Upper lobe of right lung (tissue), 1 donor: ENCODE measurements around the gene AMER3. TPM values are rescaled to one million over a fixed set of nuclear protein-coding genes. Genes with fewer than 3 reads are reported as not detected.

Experiments
- ATAC-seq: fragments of 200-7000 bp; cut with Tn5 transposase; one replicate; pipeline ENCODE4 v1.9.1; 2020; ENCODE audit warnings: mild to moderate bottlenecking, moderate library complexity
- DNase-seq: peaks from one replicate; pipeline ENCODE4 v3.0.0-alpha.2; 2020
- H3K27ac ChIP-seq: fragments of 200-600 bp; one replicate; pipeline ENCODE4 v1.8.0; 2022
- H3K27me3 ChIP-seq: fragments of 200-600 bp; one replicate; pipeline ENCODE4 v1.8.0; 2022; ENCODE audit warnings: mild to moderate bottlenecking
- H3K36me3 ChIP-seq: fragments of 200-600 bp; one replicate; pipeline ENCODE4 v1.8.0; 2022
- H3K4me1 ChIP-seq: fragments of 200-600 bp; one replicate; pipeline ENCODE4 v1.8.0; 2022
- H3K4me3 ChIP-seq: fragments of 200-600 bp; one replicate; pipeline ENCODE4 v1.8.0; 2022; ENCODE audit warnings: mild to moderate bottlenecking
- H3K9me3 ChIP-seq: fragments of 200-600 bp; one replicate; pipeline ENCODE4 v1.8.0; 2022
- CTCF ChIP-seq: fragments of 200-600 bp; IDR thresholded peaks from one replicate; pipeline ENCODE4 v1.8.0; 2022; ENCODE audit warnings: antibody characterized with exemption
- intact Hi-C: fragments of 100-400 bp; cut with DNase I; formaldehyde crosslinking; loops from one replicate; pipeline ENCODE4 v1.11.0; 2022
- total RNA-seq: library from RNA; stranded (reverse); fragmentation: NEBNext Ultra II Directional; extraction: Animal tissue kit (Norgen Biotek cat#: 25700); gene quantifications from one replicate; pipeline ENCODE4 v1.2.1, GENCODE V29; 2021
- donor health status: DM: no; HTN: yes; CAD: no; lungs with severe emphysema.

The AMER3 gene
- total RNA-seq, 1 donor from 2014 or later, result not detected

- H3K27ac ChIP-seq, result no peak overlapping the region
- H3K36me3 ChIP-seq, result no peaks in the 10 kb centered on the region
- H3K27me3 ChIP-seq, result no peaks in the 10 kb centered on the region
- intact Hi-C loops, result no loop called here
- no peaks in the 10 kb centered on the region for H3K9me3 ChIP-seq
- TF ChIP-seq CTCF, result no peak
- H3K4me1 ChIP-seq, result no peaks in the 10 kb centered on the region
- H3K4me3 ChIP-seq, result no peak overlapping the region
- ATAC-seq (no peak), DNase-seq (no peak)
Observed at GRCh38 chr2:130735200-130735599, 20.1 kb upstream of the AMER3 start.

GRCh38 chr2:130736487-130736886 is 18.9 kb upstream of the AMER3 start:
- H3K27me3 ChIP-seq, result no peaks in the 10 kb centered on the region
- no peak for DNase-seq
- H3K4me1 ChIP-seq, result no peaks in the 10 kb centered on the region
- intact Hi-C loops, result no loop called here
- no peaks in the 10 kb centered on the region for H3K9me3 ChIP-seq
- no peak for ATAC-seq
- no peaks in the 10 kb centered on the region for H3K36me3 ChIP-seq
- H3K4me3 ChIP-seq, result no peak overlapping the region
- no peak overlapping the region for H3K27ac ChIP-seq
- no peak for TF ChIP-seq CTCF

GRCh38 chr2:130737592-130737991 is 17.7 kb upstream of the AMER3 start:
- DNase-seq (no peak), ATAC-seq (no peak)
- Histone ChIP-seq H3K4me3 (no peak overlapping the region), H3K9me3 (no peaks in the 10 kb centered on the region), H3K36me3 (no peaks in the 10 kb centered on the region), H3K4me1 (no peaks in the 10 kb centered on the region), H3K27me3 (no peaks in the 10 kb centered on the region), H3K27ac (no peak overlapping the region)
- intact Hi-C loops, result no loop called here
- TF ChIP-seq CTCF, result no peak

- intact Hi-C loops, result no loop called here
- Histone ChIP-seq H3K4me1 (no peaks in the 10 kb centered on the region), H3K27me3 (peaks cover 12% of the 10 kb centered on the region), H3K9me3 (no peaks in the 10 kb centered on the region), H3K27ac (no peak overlapping the region), H3K36me3 (no peaks in the 10 kb centered on the region), H3K4me3 (no peak overlapping the region)
- no peak for DNase-seq
- no peak for TF ChIP-seq CTCF
- ATAC-seq, result no peak
Observed at GRCh38 chr2:130740671-130741070, 14.7 kb upstream of the AMER3 start.

GRCh38 chr2:130743278-130743677 is 12.1 kb upstream of the AMER3 start:
- intact Hi-C loops, result no loop called here
- Histone ChIP-seq H3K36me3 (no peaks in the 10 kb centered on the region), H3K9me3 (no peaks in the 10 kb centered on the region), H3K4me1 (no peaks in the 10 kb centered on the region), H3K27ac (no peak overlapping the region), H3K27me3 (peaks cover 12% of the 10 kb centered on the region), H3K4me3 (no peak overlapping the region)
- ATAC-seq (no peak), DNase-seq (no peak)
- no peak for TF ChIP-seq CTCF
